GM12801 (cell line): ENCODE data around the gene SPATC1L.

ENCODE experiments used
- TF ChIP-seq, protein P1 (sequence below): IDR thresholded peaks from one replicate; pipeline ENCODE4 v1.5.1; 2011; ENCODE audit warnings: control low read depth; ENCODE audit not compliant: insufficient read length; ENCODE audit errors: extremely low read depth

Gene SPATC1L

DNA sequence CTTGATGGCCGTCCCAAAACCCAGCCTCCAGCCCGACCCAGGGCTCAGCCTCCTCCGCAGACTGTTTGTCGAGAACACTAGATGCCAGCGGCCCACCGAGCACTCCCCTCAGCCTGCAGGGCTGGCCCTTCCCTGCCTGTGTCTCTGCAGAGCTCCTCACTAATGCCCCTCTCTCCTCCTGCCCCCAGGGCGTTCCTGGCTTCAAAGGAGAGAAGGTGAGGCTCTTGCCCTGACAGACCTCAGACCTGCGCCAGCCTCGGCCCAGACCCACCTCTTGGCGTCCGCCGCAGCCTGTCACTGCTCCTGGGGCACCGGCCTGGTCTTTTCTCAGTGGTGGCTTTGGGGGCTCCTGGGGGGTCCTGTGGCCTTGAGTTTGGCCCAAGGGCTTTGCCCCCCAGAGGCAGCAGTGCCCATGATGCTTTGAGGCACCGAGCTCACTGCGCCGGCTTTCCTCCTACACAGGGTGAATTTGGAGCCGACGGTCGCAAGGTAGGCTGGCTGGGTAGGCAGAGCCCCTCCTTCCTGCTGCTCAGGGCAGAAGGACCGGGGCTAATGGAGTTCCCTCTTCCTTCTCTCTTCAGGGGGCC lies 68.0 kb downstream of the SPATC1L start:
- TF ChIP-seq, protein P1, sequence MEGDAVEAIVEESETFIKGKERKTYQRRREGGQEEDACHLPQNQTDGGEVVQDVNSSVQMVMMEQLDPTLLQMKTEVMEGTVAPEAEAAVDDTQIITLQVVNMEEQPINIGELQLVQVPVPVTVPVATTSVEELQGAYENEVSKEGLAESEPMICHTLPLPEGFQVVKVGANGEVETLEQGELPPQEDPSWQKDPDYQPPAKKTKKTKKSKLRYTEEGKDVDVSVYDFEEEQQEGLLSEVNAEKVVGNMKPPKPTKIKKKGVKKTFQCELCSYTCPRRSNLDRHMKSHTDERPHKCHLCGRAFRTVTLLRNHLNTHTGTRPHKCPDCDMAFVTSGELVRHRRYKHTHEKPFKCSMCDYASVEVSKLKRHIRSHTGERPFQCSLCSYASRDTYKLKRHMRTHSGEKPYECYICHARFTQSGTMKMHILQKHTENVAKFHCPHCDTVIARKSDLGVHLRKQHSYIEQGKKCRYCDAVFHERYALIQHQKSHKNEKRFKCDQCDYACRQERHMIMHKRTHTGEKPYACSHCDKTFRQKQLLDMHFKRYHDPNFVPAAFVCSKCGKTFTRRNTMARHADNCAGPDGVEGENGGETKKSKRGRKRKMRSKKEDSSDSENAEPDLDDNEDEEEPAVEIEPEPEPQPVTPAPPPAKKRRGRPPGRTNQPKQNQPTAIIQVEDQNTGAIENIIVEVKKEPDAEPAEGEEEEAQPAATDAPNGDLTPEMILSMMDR = no peak

DNA sequence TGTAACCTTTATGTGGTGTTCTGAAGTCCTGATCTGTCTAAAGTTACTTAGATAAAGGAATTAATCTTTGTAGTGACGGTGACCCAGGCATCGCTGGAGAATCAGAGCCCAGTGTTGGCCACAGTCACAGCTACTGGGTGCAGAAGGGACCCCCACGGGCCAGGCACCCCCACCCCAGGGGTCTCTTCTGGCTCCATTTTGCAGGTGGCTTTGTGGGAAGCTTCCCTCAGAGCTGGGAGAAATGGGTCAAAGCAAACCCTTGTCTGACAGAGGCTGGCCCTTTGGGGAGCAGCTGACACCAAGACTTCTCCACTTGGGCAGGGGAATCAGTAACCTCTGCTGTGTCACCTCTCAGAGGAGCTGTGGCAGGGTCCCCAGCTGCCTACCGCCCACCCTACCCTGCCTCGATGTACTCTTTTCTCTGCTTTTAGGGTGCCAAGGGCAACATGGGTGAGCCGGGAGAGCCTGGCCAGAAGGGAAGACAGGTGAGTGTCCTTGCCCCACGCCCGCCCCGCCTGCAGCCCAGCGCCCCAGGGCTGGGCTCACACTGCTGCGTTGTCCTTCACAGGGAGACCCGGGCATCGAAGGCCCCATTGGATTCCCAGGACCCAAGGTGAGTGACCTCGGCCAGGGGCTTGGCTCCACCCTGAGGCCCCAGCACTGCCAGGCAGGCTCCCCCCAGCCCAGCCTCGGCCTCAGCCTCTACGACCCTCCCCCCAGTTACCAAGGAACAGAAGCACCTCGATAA lies 68.6 kb downstream of the SPATC1L start:
- TF ChIP-seq, protein P1 = no peak

DNA sequence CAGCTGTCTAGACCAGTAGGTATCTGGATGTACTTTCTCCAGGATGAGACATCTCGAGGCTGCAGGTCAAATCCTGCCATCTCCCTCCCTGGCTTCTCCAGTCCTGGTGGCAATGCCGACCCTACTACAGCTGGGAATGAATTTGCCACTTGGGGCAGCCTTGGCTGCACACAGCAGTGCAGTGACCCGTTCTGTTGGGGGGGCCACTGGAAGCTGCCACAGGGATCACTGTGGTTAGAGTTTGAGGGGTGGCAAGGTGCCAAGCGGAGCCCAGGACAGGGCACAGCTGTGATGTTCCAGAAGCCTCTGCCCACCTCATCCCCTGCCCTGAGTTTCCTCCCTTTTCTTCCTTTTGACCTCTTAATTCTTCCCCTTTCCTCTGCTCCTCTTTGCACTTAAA lies 69.3 kb downstream of the SPATC1L start:
- TF ChIP-seq, protein P1 = no peak

DNA sequence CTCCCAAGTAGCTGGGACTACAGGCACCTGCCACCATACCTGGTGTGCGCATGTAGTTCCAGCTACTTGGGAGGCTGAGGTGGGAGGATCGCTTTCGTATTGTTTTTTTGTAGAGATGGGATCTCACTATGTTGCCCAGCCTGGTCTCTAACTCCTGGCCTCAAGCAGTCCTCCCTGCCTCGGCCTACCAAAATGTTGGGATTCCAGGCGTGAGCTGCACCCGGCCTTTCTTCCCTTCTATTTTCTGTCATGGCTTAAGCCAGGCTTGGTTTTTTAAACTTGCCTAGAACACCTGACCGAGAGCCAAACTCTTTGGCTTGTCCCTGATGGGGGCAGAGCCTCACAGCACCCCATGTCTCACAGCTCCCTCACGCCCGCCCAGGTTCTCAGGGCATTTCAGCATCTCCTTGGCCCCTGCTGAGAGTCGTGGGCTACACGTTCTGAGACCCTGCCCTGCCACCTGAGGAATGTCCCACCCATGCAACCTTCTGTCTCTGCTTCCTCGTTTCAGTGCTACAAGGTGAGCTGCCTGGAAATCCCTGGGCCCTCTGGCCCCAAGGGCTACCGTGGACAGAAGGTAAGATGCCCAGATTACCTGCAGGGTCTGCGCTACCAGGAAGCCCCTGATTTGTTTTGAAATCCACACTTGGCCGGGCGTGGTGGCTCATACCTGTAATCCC lies 70.6 kb downstream of the SPATC1L start:
- TF ChIP-seq, protein P1 = no peak

DNA sequence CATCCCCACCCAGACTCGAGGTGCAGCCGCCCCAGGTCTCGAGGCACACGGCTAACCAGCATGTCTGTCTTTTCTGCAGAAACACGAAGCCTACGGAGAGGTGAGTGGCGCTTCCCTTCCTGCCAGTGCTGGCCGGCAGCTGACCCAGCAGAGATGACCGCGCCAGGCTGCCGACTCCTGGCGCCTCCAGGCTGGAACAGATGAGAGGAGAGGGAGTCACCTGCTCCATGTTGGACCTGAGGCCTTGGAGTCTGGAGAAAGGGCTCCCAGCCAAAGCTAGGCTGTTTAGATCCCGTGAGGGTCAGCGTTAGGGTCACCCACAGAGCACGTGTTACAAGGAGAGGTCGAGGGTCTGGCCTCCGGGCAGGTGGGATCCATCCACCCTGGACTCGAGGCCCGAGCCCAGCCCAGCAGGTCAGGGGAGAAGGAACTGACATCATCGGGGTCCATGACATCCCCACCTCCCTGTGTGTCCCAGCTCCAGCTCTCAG lies 71.5 kb downstream of the SPATC1L start:
- TF ChIP-seq, protein P1 = no peak

DNA sequence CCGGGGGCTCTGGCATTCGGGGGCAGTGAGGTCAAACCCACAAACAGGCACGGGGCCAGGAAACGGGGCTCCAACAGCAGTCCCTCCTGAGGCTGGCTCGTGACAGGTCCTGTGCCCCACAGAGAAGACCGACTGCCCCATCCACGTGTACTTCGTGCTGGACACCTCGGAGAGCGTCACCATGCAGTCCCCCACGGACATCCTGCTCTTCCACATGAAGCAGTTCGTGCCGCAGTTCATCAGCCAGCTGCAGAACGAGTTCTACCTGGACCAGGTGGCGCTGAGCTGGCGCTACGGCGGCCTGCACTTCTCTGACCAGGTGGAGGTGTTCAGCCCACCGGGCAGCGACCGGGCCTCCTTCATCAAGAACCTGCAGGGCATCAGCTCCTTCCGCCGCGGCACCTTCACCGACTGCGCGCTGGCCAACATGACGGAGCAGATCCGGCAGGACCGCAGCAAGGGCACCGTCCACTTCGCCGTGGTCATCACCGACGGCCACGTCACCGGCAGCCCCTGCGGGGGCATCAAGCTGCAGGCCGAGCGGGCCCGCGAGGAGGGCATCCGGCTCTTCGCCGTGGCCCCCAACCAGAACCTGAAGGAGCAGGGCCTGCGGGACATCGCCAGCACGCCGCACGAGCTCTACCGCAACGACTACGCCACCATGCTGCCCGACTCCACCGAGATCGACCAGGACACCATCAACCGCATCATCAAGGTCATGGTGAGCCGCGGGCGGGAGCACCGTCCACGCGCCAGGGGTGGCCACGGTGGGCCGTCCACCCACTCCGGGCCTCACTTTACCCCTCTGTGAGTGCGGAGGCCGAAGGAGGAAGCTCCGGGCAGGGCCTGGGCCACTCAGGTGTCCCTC lies 72.2 kb downstream of the SPATC1L start:
- TF ChIP-seq, protein P1 = no peak

DNA sequence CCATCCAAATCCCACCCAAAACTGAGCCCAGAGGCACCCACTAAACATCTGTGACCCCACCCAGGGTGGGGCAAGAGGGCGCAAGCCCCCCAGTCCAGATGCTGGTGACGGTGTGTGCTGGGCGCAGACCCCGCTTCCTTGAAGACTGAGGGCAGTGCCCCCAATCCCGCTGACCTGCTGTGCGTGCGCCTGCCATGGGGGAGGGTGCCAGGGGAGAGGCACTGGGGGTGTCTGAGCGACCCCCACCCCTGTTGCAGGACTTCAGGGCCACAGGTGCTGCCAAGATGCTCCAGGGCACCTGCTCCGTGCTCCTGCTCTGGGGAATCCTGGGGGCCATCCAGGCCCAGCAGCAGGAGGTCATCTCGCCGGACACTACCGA lies 73.1 kb downstream of the SPATC1L start:
- TF ChIP-seq, protein P1 = no peak
